HG02938 (cell line): ENCODE results near the gene SET.

Source experiments
- ATAC-seq: cut with Tn5 transposase; IDR thresholded peaks from one replicate; pipeline ENCODE4 v1.9.1; 2021; ENCODE audit warnings: mild to moderate bottlenecking, moderate library complexity; ENCODE audit not compliant: unreplicated experiment

SET gene

DNA sequence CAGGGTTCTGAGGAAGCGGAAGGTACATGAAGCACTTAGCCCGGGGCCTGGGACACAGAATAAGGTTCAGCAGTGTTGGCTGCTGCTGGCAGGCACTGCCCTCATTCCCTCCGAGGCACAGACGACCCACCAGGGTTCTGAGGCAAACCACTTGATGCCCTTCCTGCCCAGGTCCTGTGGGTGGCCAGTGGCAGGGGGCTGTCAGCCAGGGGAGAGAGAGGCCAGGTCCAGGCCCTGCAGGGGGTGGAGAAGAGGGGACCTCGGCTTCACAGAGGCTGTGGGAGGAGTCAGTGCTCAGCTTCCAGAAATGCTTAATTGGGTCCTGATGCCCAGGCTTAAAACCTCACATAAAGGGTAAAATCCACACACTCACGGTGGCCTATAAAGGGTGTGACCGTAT lies 39.3 kb downstream of the SET start:
- ATAC-seq = no peak

DNA sequence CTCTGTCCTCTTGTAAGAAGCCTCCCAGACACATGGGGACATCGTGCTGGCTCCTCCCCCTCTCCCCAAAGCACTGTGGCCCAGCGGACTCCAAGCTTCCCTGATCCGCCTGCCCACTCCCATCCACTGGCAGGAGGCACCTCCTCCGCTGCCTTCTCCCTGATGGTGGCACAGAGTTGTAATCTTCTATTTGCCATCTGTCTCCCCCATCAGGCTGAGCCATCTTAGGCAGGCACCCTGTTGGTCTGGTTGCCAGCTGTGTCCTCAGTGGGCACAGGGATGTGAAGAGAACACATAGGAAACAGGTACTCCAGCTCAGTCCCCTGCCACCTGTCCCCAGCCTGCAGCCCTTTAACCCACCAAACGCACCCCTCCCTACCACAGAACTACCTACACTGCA lies 40.3 kb downstream of the SET start:
- no peak for ATAC-seq

DNA sequence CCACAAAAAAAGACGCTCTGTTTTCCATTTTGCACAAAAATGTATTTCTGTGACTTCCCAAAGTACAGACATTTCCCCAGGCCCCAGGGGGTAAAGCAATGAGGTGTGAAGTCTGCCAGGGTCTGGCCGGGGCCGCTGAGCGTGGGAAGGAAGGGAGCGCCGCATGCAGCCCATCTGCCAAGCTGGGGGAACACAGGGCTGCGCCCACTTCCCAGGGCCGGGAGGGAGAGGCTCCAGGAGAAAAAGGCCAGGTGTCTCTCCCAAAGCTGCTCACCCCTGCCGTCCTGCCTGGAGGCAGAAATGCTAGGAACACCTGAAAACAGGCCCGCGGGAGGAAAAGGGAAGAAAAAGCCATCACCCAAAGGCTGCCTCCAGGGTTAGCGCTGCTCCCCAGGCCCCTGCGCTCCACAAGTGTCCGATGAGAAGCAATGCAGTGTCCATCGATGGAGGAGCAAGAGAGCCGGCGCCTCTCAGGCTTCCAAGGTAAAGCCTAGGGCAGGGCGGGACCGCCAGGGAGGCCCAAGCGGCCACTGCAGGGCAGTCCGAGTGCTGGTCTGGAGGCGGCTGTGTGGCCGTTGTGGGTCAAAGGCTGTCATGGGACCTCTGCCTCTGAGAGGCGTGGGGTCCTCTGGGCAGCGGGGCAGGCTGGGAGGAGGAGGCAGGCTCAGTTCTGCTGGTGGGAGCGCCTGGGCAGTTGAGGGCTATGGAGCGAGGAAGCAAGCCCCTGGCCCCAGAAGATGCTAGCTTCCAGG lies 40.9 kb downstream of the SET start:
- no peak for ATAC-seq

DNA sequence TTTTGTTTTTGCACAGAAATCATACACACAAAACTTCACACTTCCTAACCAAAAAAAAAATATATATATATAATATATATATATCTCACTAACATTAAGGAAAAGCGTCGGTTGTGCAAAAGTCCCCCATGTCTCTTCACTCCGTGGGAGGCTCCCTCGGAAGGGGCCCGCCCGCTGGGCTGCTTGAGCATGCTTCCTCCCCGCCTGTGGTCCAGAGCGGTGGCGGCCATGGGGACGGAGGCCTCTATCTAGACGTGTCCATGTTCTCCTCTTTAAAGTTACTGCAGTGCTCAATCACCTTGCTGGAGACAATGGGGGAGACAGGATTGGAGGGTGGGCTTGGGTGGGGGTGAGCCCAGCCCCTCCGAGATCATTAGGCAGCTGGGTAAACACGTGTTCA lies 42.1 kb downstream of the SET start:
- ATAC-seq = no peak

DNA sequence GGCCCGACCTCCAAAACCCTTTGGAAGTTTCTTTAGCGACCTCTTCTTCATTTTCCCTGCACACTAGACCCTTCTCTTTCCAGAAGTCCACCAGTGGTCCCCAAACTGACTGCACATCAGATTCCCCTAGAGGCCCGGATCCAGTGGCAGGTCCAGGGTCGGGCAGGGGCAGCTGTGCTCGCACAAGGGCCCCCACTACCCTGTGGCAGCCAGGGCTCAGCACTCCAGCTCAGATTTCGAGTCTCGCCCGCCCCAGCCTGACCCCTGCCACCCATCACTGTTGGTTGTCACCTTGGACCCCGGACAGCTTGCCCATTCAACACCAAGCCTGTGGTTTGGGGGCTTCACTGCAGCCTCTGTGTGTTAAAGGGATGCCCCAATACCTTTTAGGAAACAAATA lies 42.7 kb downstream of the SET start:
- ATAC-seq = no peak

DNA sequence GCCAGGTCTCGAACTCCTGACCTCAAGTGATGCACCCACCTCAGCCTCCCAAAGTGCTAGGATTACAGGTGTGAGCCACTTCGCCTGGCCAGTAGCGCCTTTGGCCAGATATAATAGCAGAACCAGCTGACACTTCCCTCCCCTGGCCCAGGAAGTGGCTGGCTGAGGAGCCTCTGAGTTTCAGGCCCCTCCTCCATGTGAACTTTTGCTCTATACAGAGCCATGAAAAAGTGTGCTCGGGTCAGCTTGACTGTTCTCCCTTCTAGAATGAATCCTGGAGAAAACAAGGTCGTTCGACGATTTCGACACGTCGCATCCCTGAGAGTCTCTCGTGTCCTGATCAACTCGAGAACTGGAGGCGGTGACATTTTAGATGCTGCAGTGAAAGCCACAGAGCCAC lies 43.6 kb downstream of the SET start:
- ATAC-seq = no peak

DNA sequence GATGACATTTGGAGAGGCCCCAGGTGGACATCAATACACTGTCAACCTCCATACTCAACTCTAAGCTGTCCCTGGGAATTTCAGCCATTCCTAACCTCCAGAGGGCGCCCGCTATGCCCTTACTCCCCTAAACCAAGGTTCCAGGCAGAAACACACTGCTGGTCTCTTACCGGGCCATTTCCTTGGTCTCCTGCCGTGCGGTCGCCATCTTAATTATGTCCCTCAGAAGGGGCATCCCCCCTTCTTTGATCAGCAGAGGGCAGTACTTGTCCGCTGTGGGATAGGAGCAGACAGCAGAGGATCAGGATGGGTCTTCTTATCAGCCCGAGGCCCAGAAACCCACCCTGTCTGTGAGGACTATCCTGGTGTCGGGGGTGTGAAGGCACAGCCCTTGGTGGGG lies 44.2 kb downstream of the SET start:
- no peak for ATAC-seq

DNA sequence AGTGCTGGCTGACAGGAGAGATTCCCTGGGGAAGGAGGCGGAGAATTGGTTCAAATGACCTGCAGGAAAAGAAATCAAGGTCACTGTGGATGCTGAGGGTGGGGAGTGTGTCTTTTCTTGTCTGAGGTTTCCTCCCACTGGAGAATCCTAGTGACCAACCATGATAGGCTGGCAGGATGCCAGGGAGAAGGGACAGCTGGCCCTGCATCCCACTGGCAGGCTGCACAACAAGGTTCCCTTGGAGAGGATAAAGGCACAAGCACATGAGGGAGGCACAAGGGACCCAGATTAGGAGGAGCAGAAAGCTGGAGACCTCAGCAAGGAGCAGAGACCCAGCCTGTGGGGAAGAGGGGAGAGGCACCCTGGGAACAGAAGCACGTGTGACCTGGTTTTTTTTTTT lies 46.4 kb downstream of the SET start:
- no peak for ATAC-seq

DNA sequence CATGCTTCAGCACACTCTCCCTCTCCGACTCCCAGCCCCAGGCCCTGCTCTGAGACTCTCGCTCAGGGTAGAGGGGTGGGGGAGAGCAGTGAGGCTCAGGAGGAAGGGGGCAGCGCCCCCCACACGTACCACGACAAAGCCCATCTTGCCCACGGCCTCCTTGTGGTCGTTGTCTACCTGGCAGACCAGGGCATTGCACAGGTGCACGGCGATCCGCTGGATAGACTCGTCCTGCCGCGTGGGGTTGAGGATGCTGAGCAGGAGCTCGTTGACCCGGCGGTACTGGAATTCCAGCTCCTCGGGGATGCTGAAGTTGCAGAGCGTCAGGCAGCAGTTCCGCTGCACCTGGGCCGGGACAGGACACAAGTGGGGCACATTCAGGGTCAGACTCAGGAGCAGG lies 53.4 kb downstream of the SET start:
- ATAC-seq = no peak

DNA sequence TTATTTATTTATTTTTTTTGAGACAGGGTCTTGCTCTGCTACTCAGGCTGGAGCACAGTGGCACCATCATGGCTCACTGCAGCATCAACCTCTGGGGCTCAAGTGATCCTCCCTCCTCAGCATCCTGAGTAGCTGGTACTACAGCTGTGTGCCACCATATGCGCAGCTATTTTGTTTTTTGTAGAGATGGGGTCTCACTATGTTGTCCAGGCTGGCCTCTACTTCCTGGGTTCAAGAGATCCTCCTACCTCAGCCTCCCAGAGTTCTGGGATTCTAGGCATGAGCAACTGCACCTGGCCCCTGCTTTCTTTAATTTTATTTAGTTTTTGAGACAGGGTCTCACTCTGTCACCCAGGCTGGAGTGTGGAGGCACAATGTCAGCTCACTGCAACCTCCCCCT lies 54.4 kb downstream of the SET start:
- ATAC-seq = no peak
